NCI-H146 treated with DMSO at 0.1 percent for 48 hours (cell line): ENCODE data around the gene CIAPIN1.

ENCODE experiments used
- DNase-seq: peaks from one replicate; lab custom pipeline; 2025; ENCODE audit not compliant: unreplicated experiment; lab: John Stamatoyannopoulos, UW

Gene CIAPIN1

GRCh38 chr16:57384248-57385070 lies 62.7 kb downstream of the CIAPIN1 start:
- no peak for DNase-seq

- DNase-seq = no peak
Observed at GRCh38 chr16:57383276-57384247, 63.6 kb downstream of the CIAPIN1 start.

DNA sequence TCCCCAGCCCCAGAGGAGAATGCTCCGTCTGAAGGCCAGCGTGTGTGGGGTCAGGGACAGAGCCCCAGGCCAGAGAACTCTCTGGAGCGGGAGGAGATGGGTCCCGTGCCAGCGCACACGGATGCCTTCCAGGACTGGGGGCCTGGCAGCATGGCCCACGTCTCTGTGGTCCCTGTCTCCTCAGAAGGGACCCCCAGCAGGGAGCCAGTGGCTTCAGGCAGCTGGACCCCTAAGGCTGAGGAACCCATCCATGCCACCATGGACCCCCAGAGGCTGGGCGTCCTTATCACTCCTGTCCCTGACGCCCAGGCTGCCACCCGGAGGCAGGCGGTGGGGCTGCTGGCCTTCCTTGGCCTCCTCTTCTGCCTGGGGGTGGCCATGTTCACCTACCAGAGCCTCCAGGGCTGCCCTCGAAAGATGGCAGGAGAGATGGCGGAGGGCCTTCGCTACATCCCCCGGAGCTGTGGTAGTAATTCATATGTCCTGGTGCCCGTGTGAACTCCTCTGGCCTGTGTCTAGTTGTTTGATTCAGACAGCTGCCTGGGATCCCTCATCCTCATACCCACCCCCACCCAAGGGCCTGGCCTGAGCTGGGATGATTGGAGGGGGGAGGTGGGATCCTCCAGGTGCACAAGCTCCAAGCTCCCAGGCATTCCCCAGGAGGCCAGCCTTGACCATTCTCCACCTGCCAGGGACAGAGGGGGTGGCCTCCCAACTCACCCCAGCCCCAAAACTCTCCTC lies 64.5 kb downstream of the CIAPIN1 start:
- DNase-seq = no peak

GRCh38 chr16:57381791-57382534 lies 65.2 kb downstream of the CIAPIN1 start:
- DNase-seq = no peak

- DNase-seq = no peak
Observed at GRCh38 chr16:57380671-57381462, 66.3 kb downstream of the CIAPIN1 start.

DNA sequence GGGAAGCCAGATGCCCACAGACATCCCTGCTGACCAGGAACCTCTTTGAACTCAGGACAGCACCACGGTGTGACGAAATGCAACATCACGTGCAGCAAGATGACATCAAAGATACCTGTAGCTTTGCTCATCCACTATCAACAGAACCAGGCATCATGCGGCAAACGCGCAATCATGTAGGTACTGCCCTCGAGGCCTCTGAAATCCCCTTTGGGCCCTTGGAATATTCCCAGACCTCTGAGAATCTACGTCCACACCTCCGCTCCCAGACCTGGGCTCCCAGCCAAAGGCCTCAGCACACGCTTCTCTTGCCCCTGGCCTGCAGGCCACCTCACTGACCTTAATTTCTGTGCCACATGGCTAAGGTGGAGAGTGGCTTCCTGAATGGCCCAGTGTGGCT lies 67.6 kb downstream of the CIAPIN1 start:
- no peak for DNase-seq
